Activated naive CD4-positive, alpha-beta T cell treated with anti-CD3 and anti-CD28 coated beads, Interleukin-2, amount 50 U/mL, for 24 hours (primary cell): ENCODE results near the gene COG5.

ENCODE experiments used
- H3K27ac Mint-ChIP-seq: one replicate; pipeline ENCODE4 v1.8.0; 2021; ENCODE audit warnings: mild to moderate bottlenecking, mixed read lengths
- H3K27me3 Mint-ChIP-seq: one replicate; pipeline ENCODE4 v1.8.0; 2021; ENCODE audit warnings: mixed read lengths
- H3K36me3 Mint-ChIP-seq: one replicate; pipeline ENCODE4 v1.8.0; 2021; ENCODE audit warnings: mixed read lengths
- H3K4me1 Mint-ChIP-seq: one replicate; pipeline ENCODE4 v1.8.0; 2021; ENCODE audit warnings: mixed read lengths
- H3K4me3 Mint-ChIP-seq: one replicate; pipeline ENCODE4 v1.8.0; 2021; ENCODE audit warnings: mild to moderate bottlenecking, mixed read lengths
- H3K9me3 Mint-ChIP-seq: one replicate; pipeline ENCODE4 v1.8.0; 2021; ENCODE audit warnings: mixed read lengths

The COG5 gene

GRCh38 chr7:107501593-107501992 lies 62.1 kb downstream of the COG5 start:
- Mint-ChIP-seq H3K9me3 (peaks cover 5% of the 10 kb centered on the region), H3K27ac (no peak overlapping the region), H3K4me3 (no peak overlapping the region), H3K27me3 (no peaks in the 10 kb centered on the region), H3K36me3 (peaks cover 28% of the 10 kb centered on the region), H3K4me1 (peaks cover 25% of the 10 kb centered on the region)

GRCh38 chr7:107499731-107500130 lies 64.0 kb downstream of the COG5 start:
- no peaks in the 10 kb centered on the region for H3K27me3 Mint-ChIP-seq
- H3K4me1 Mint-ChIP-seq: peaks cover 37% of the 10 kb centered on the region
- H3K4me3 Mint-ChIP-seq: no peak overlapping the region
- no peak overlapping the region for H3K27ac Mint-ChIP-seq
- H3K9me3 Mint-ChIP-seq: peaks cover 5% of the 10 kb centered on the region
- peaks cover 24% of the 10 kb centered on the region for H3K36me3 Mint-ChIP-seq

- Mint-ChIP-seq H3K4me1 (peaks cover 57% of the 10 kb centered on the region), H3K36me3 (peaks cover 19% of the 10 kb centered on the region), H3K9me3 (peaks cover 5% of the 10 kb centered on the region), H3K4me3 (no peak overlapping the region), H3K27me3 (no peaks in the 10 kb centered on the region), H3K27ac (no peak overlapping the region)
These were observed 68.2 kb downstream of the COG5 start for GRCh38 chr7:107495516-107495915.

- Mint-ChIP-seq H3K27me3 (no peaks in the 10 kb centered on the region), H3K9me3 (peaks cover 5% of the 10 kb centered on the region), H3K4me3 (no peak overlapping the region), H3K27ac (no peak overlapping the region), H3K36me3 (peaks cover 19% of the 10 kb centered on the region), H3K4me1 (peaks cover 62% of the 10 kb centered on the region)
These were observed 68.8 kb downstream of the COG5 start for GRCh38 chr7:107494884-107495283.

GRCh38 chr7:107494315-107494751 lies 69.4 kb downstream of the COG5 start:
- no peaks in the 10 kb centered on the region for H3K27me3 Mint-ChIP-seq
- H3K36me3 Mint-ChIP-seq: peaks cover 19% of the 10 kb centered on the region
- H3K27ac Mint-ChIP-seq: no peak overlapping the region
- H3K4me1 Mint-ChIP-seq: peaks cover 65% of the 10 kb centered on the region
- no peak overlapping the region for H3K4me3 Mint-ChIP-seq
- H3K9me3 Mint-ChIP-seq: peaks cover 5% of the 10 kb centered on the region

- peaks cover 13% of the 10 kb centered on the region for H3K36me3 Mint-ChIP-seq
- H3K4me1 Mint-ChIP-seq: peaks cover 66% of the 10 kb centered on the region
- no peaks in the 10 kb centered on the region for H3K27me3 Mint-ChIP-seq
- no peak overlapping the region for H3K4me3 Mint-ChIP-seq
- no peak overlapping the region for H3K27ac Mint-ChIP-seq
- H3K9me3 Mint-ChIP-seq: no peaks in the 10 kb centered on the region
These were observed 70.8 kb downstream of the COG5 start for GRCh38 chr7:107492875-107493274.

GRCh38 chr7:107486041-107486440 lies 77.7 kb downstream of the COG5 start:
- H3K27me3 Mint-ChIP-seq: no peaks in the 10 kb centered on the region
- H3K9me3 Mint-ChIP-seq: no peaks in the 10 kb centered on the region
- peaks cover 6% of the 10 kb centered on the region for H3K36me3 Mint-ChIP-seq
- peaks cover 31% of the 10 kb centered on the region for H3K4me1 Mint-ChIP-seq
- no peak overlapping the region for H3K27ac Mint-ChIP-seq
- H3K4me3 Mint-ChIP-seq: no peak overlapping the region

GRCh38 chr7:107482571-107482970 lies 81.1 kb downstream of the COG5 start:
- peaks cover 3% of the 10 kb centered on the region for H3K36me3 Mint-ChIP-seq
- H3K4me3 Mint-ChIP-seq: no peak overlapping the region
- H3K27ac Mint-ChIP-seq: no peak overlapping the region
- H3K27me3 Mint-ChIP-seq: no peaks in the 10 kb centered on the region
- peaks cover 25% of the 10 kb centered on the region for H3K4me1 Mint-ChIP-seq
- H3K9me3 Mint-ChIP-seq: no peaks in the 10 kb centered on the region

GRCh38 chr7:107480932-107481331 lies 82.8 kb downstream of the COG5 start:
- H3K36me3 Mint-ChIP-seq: peaks cover 1% of the 10 kb centered on the region
- H3K9me3 Mint-ChIP-seq: no peaks in the 10 kb centered on the region
- peaks cover 16% of the 10 kb centered on the region for H3K4me1 Mint-ChIP-seq
- H3K27me3 Mint-ChIP-seq: no peaks in the 10 kb centered on the region
- H3K27ac Mint-ChIP-seq: no peak overlapping the region
- H3K4me3 Mint-ChIP-seq: no peak overlapping the region

- Mint-ChIP-seq H3K27me3 (no peaks in the 10 kb centered on the region), H3K4me3 (no peak overlapping the region), H3K36me3 (peaks cover under 1% of the 10 kb centered on the region), H3K4me1 (peaks cover 11% of the 10 kb centered on the region), H3K9me3 (no peaks in the 10 kb centered on the region), H3K27ac (no peak overlapping the region)
These were observed 84.4 kb downstream of the COG5 start for GRCh38 chr7:107479303-107479702.

GRCh38 chr7:107474104-107474521 lies 89.6 kb downstream of the COG5 start:
- Mint-ChIP-seq H3K4me3 (no peak overlapping the region), H3K27me3 (no peaks in the 10 kb centered on the region), H3K9me3 (no peaks in the 10 kb centered on the region), H3K36me3 (peaks cover 2% of the 10 kb centered on the region), H3K27ac (no peak overlapping the region), H3K4me1 (peaks cover 1% of the 10 kb centered on the region)

GRCh38 chr7:107472116-107472515 lies 91.6 kb downstream of the COG5 start:
- H3K36me3 Mint-ChIP-seq: peaks cover 2% of the 10 kb centered on the region
- H3K4me1 Mint-ChIP-seq: no peaks in the 10 kb centered on the region
- no peak overlapping the region for H3K4me3 Mint-ChIP-seq
- no peaks in the 10 kb centered on the region for H3K9me3 Mint-ChIP-seq
- H3K27me3 Mint-ChIP-seq: no peaks in the 10 kb centered on the region
- no peak overlapping the region for H3K27ac Mint-ChIP-seq

GRCh38 chr7:107471292-107472070 lies 92.2 kb downstream of the COG5 start:
- no peak overlapping the region for H3K4me3 Mint-ChIP-seq
- H3K36me3 Mint-ChIP-seq: peaks cover 2% of the 10 kb centered on the region
- no peak overlapping the region for H3K27ac Mint-ChIP-seq
- no peaks in the 10 kb centered on the region for H3K4me1 Mint-ChIP-seq
- H3K9me3 Mint-ChIP-seq: no peaks in the 10 kb centered on the region
- H3K27me3 Mint-ChIP-seq: no peaks in the 10 kb centered on the region

GRCh38 chr7:107469929-107470328 lies 93.8 kb downstream of the COG5 start, which contains the start of gene GPR22:
TSS of gene GPR22 (plus strand) at chr7:107470057. CDS start at chr7:107474061, 4,004 bp downstream.
- Mint-ChIP-seq H3K27me3 (no peaks in the 10 kb centered on the region), H3K36me3 (peaks cover 2% of the 10 kb centered on the region), H3K9me3 (no peaks in the 10 kb centered on the region), H3K4me3 (no peak within 1 kb of the TSS), H3K4me1 (peaks cover 7% of the 10 kb centered on the region), H3K27ac (no peak within 1 kb of the TSS)

GRCh38 chr7:107468824-107469223 lies 94.9 kb downstream of the COG5 start:
- Mint-ChIP-seq H3K4me3 (no peak overlapping the region), H3K27ac (no peak overlapping the region), H3K27me3 (no peaks in the 10 kb centered on the region), H3K36me3 (no peaks in the 10 kb centered on the region), H3K9me3 (no peaks in the 10 kb centered on the region), H3K4me1 (peaks cover 11% of the 10 kb centered on the region)

- Mint-ChIP-seq H3K4me1 (peaks cover 11% of the 10 kb centered on the region), H3K9me3 (no peaks in the 10 kb centered on the region), H3K4me3 (no peak overlapping the region), H3K27ac (no peak overlapping the region), H3K36me3 (no peaks in the 10 kb centered on the region), H3K27me3 (no peaks in the 10 kb centered on the region)
These were observed 95.7 kb downstream of the COG5 start for GRCh38 chr7:107467972-107468371.
